ENCODE results near the gene KLRB1. TPM values are rescaled to one million over a fixed set of nuclear protein-coding genes. Genes with fewer than 3 reads are reported as not detected.
"Not testable (repeated sequence)": the region's sequence is repeated elsewhere in the genome, so short reads cannot be mapped to it uniquely, and the experiment has no call there.

Gene KLRB1
- total RNA-seq, 1 donor from 2014 or later, result not detected

- DNase-seq, result peak; percentile 71
- no peak for TF ChIP-seq CTCF (IDR thresholded peaks at IDR 0.05; ENCODE audit: partially characterized antibody, unreplicated experiment)
- peak overlapping the region; percentile 95 for H3K4me3 Mint-ChIP-seq (ENCODE audit: unreplicated experiment)
- H3K36me3 Mint-ChIP-seq (ENCODE audit: unreplicated experiment), result peaks cover 4% of the 10 kb centered on the region
- peak overlapping the region; percentile 90 for H3K27ac Mint-ChIP-seq (ENCODE audit: unreplicated experiment)
- H3K4me1 Mint-ChIP-seq (ENCODE audit: low read depth, unreplicated experiment), result peaks cover 23% of the 10 kb centered on the region
- peaks cover 2% of the 10 kb centered on the region for H3K9me3 Mint-ChIP-seq (ENCODE audit: unreplicated experiment)
- H3K27me3 Mint-ChIP-seq (ENCODE audit: unreplicated experiment), result no peaks in the 10 kb centered on the region
Observed at GRCh38 chr12:9647825-9648700, 40.3 kb upstream of the KLRB1 start.

GRCh38 chr12:9646794-9647781 is 39.4 kb upstream of the KLRB1 start:
- peaks cover 21% of the 10 kb centered on the region for H3K4me1 Mint-ChIP-seq (ENCODE audit: low read depth, unreplicated experiment)
- peaks cover 4% of the 10 kb centered on the region for H3K36me3 Mint-ChIP-seq (ENCODE audit: unreplicated experiment)
- H3K27me3 Mint-ChIP-seq (ENCODE audit: unreplicated experiment), result no peaks in the 10 kb centered on the region
- TF ChIP-seq CTCF (IDR thresholded peaks at IDR 0.05; ENCODE audit: partially characterized antibody, unreplicated experiment), result no peak
- DNase-seq, result no peak
- peak overlapping the region; percentile 89 for H3K4me3 Mint-ChIP-seq (ENCODE audit: unreplicated experiment)
- H3K27ac Mint-ChIP-seq (ENCODE audit: unreplicated experiment), result peak overlapping the region; percentile 90
- H3K9me3 Mint-ChIP-seq (ENCODE audit: unreplicated experiment), result peaks cover 2% of the 10 kb centered on the region

- H3K27me3 Mint-ChIP-seq (ENCODE audit: unreplicated experiment); H3K27ac Mint-ChIP-seq (ENCODE audit: unreplicated experiment); DNase-seq; H3K36me3 Mint-ChIP-seq (ENCODE audit: unreplicated experiment); H3K4me3 Mint-ChIP-seq (ENCODE audit: unreplicated experiment); H3K9me3 Mint-ChIP-seq (ENCODE audit: unreplicated experiment): not testable (repeated sequence)
- peaks cover 19% of the 10 kb centered on the region for H3K4me1 Mint-ChIP-seq (ENCODE audit: low read depth, unreplicated experiment)
Observed at GRCh38 chr12:9644985-9645551, 37.4 kb upstream of the KLRB1 start.

GRCh38 chr12:9643266-9643660 is 35.5 kb upstream of the KLRB1 start:
- DNase-seq, result no peak
- Mint-ChIP-seq H3K27me3 (ENCODE audit: unreplicated experiment) (no peaks in the 10 kb centered on the region), H3K27ac (ENCODE audit: unreplicated experiment) (no peak overlapping the region), H3K9me3 (ENCODE audit: unreplicated experiment) (peaks cover 2% of the 10 kb centered on the region), H3K4me1 (ENCODE audit: low read depth, unreplicated experiment) (peaks cover 10% of the 10 kb centered on the region), H3K4me3 (ENCODE audit: unreplicated experiment) (no peak overlapping the region), H3K36me3 (ENCODE audit: unreplicated experiment) (peaks cover 4% of the 10 kb centered on the region)
- TF ChIP-seq CTCF (IDR thresholded peaks at IDR 0.05; ENCODE audit: partially characterized antibody, unreplicated experiment), result no peak

GRCh38 chr12:9642606-9643265 is 35.0 kb upstream of the KLRB1 start:
- peaks cover 10% of the 10 kb centered on the region for H3K4me1 Mint-ChIP-seq (ENCODE audit: low read depth, unreplicated experiment)
- no peak overlapping the region for H3K27ac Mint-ChIP-seq (ENCODE audit: unreplicated experiment)
- H3K9me3 Mint-ChIP-seq (ENCODE audit: unreplicated experiment), result peaks cover 2% of the 10 kb centered on the region
- H3K27me3 Mint-ChIP-seq (ENCODE audit: unreplicated experiment), result no peaks in the 10 kb centered on the region
- peaks cover 4% of the 10 kb centered on the region for H3K36me3 Mint-ChIP-seq (ENCODE audit: unreplicated experiment)
- H3K4me3 Mint-ChIP-seq (ENCODE audit: unreplicated experiment), result no peak overlapping the region
- DNase-seq, result no peak
- TF ChIP-seq CTCF (IDR thresholded peaks at IDR 0.05; ENCODE audit: partially characterized antibody, unreplicated experiment), result no peak
